Right atrium auricular region (tissue), 2 donors: Measurements from ENCODE around the gene ZNF691. TPM values are rescaled to one million over a fixed set of nuclear protein-coding genes. Genes with fewer than 3 reads are reported as not detected.

ENCODE experiments used
- DNase-seq: peaks from one replicate; pipeline ENCODE4 v3.0.0-alpha.2; 2019; ENCODE audit warnings: low spot score
- H3K27ac ChIP-seq, 2 donors: fragments of 200-600 bp; sonication (generic); 1 replicate in 1 of 2; 2 replicates in 1 of 2; pipeline ENCODE4 v1.5.1; 2016 to 2019
- H3K27me3 ChIP-seq, 2 donors: fragments of 200-600 bp; sonication (generic); one replicate each; pipeline versions ENCODE4 v1.5.1 to v1.6.0; 2017 to 2019
- H3K36me3 ChIP-seq: fragments of 200-600 bp; sonication (generic); one replicate; pipeline ENCODE4 v1.5.1; 2016
- H3K4me1 ChIP-seq, 2 donors: fragments of 200-600 bp; sonication (generic); one replicate each; pipeline versions ENCODE4 v1.5.1 to v1.6.0; 2017 to 2019
- H3K4me3 ChIP-seq, 2 donors: fragments of 200-600 bp; sonication (generic); 1 replicate in 1 of 2; 2 replicates in 1 of 2; pipeline ENCODE4 v1.5.1; 2017 to 2019; ENCODE audit warnings: mild to moderate bottlenecking in 1 of 2, moderate library complexity in 1 of 2
- H3K9me3 ChIP-seq, 2 donors: fragments of 200-600 bp; sonication (generic); one replicate each; pipeline ENCODE4 v1.5.1; 2019
- total RNA-seq, 2 donors: library from RNA; depleted of rRNA; stranded (reverse); fragments of >200 nt; gene quantifications; one replicate each; pipeline ENCODE4 v1.1.0, GENCODE V29; 2016
- TF ChIP-seq, protein P1 (sequence below), 2 donors: fragments of 200-600 bp; sonication (generic); IDR thresholded peaks; one replicate each; pipeline ENCODE4 v1.5.1; 2019; ENCODE audit warnings: antibody characterized with exemption in 2 of 2

Gene ZNF691, protein sequence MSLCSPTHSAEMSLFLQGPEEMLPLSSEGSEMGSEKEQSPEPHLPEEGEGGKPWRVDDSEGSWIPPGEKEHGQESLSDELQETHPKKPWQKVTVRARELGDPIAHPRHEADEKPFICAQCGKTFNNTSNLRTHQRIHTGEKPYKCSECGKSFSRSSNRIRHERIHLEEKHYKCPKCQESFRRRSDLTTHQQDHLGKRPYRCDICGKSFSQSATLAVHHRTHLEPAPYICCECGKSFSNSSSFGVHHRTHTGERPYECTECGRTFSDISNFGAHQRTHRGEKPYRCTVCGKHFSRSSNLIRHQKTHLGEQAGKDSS
- 10 to 100 TPM; 10.2 to 11.6 TPM for total RNA-seq

DNA sequence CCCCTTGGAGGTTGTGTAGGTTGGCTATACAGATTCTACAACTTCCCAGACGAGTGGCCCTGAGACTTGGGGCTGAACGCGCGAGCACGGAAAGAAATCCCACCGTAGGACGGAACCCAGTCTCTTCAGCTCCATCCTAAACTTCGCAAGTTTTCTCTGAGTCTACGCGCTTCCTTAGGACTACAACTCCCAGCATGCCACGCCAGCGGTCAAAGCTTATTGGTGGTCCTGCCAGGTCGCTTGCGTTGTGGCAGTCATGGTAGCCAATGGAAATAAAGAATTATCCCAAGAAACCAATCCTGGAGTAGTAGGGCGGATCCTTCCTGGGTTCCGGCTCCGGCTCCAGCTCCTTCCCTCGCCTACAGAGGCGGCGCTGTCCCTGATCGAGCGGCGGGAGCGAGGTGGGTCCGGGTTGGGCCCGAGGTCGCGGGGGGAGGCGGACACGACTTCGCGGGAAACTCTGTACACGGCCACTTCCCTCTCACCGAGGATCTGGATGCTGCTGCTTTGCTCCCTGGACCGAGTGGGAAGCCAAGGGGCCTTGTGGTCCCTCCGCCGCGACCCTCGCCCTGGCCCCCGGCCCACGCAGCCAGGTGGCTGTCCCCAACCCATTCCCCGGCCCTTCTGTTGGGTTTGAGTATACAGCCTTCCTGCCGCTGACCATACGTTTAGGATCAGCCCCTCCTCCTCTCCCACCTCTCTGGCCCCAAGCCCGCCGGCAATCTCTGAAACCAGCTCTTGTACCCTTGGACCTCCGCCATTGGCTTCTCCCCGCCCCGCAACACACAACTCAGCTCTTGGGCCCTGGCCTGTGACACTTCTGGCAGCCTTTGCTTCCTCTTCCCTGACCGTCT lies at the start of gene ZNF691:
Gene ZNF691 (plus strand): TSS at position 357 of the 854 bp plus-strand sequence. CDS start 3,046 bp downstream, outside the sequence.
- H3K27me3 ChIP-seq: no peaks in the 10 kb centered on the region
- peaks cover 15% of the 10 kb centered on the region for H3K36me3 ChIP-seq
- H3K27ac ChIP-seq: peak within 1 kb of the TSS; percentile 84 to 93
- TF ChIP-seq, protein P1, sequence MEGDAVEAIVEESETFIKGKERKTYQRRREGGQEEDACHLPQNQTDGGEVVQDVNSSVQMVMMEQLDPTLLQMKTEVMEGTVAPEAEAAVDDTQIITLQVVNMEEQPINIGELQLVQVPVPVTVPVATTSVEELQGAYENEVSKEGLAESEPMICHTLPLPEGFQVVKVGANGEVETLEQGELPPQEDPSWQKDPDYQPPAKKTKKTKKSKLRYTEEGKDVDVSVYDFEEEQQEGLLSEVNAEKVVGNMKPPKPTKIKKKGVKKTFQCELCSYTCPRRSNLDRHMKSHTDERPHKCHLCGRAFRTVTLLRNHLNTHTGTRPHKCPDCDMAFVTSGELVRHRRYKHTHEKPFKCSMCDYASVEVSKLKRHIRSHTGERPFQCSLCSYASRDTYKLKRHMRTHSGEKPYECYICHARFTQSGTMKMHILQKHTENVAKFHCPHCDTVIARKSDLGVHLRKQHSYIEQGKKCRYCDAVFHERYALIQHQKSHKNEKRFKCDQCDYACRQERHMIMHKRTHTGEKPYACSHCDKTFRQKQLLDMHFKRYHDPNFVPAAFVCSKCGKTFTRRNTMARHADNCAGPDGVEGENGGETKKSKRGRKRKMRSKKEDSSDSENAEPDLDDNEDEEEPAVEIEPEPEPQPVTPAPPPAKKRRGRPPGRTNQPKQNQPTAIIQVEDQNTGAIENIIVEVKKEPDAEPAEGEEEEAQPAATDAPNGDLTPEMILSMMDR (IDR thresholded peaks at IDR 0.05): peak; percentile 23 to 61
- peak within 1 kb of the TSS; percentile 93 to 97 for H3K4me3 ChIP-seq
- no peaks in the 10 kb centered on the region for H3K9me3 ChIP-seq
- H3K4me1 ChIP-seq: peaks cover 0 to 25% of the 10 kb centered on the region in 2 donors
- peak; percentile 98 for DNase-seq

DNA sequence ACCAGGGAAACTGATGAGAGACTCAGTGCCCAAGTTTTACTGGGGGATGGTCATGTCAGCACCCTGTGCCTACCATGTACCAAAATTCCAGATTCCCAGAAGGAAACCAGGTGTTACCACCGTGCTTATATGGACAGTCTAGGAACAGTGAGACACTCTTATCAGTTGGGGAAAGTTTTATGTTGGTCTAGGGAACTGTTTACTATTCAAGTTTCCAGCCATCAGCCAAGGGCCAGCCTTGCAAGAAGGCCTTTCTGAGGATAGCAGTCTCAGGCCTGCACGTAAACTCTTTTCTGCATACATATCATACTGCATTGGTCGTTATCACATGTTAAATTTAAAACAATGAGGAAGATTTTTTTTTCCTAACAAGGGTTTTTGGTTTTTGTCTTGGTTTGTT lies 49.0 kb upstream of the ZNF691 start:
- no peak overlapping the region for H3K4me3 ChIP-seq
- TF ChIP-seq, protein P1 (IDR thresholded peaks at IDR 0.05): no peak
- H3K27me3 ChIP-seq: no peaks in the 10 kb centered on the region
- DNase-seq: no peak
- H3K4me1 ChIP-seq: no peaks in the 10 kb centered on the region
- H3K36me3 ChIP-seq: no peaks in the 10 kb centered on the region
- no peaks in the 10 kb centered on the region for H3K9me3 ChIP-seq
- H3K27ac ChIP-seq: no peak overlapping the region

DNA sequence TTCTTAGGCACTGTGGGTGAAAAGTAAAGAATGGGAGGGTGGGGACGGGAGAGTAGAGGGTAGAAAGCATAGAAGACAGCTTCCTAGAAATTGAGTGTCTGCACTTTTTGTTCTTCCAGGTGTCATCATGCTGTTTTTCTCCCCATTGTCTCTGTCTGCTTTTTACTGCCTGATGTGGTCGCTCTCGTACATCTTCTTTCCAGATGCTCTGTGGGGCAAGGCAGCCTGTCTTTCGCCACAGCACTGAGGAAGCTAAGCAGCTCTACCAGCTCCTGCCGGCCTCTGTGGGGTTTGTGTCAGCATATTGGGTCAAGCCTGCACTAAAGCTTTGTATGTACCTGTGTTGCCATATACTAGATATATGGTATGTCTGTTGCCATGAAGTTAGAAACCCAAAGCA lies 48.4 kb upstream of the ZNF691 start:
- Histone ChIP-seq H3K27me3 (no peaks in the 10 kb centered on the region), H3K36me3 (no peaks in the 10 kb centered on the region), H3K27ac (no peak overlapping the region), H3K4me1 (no peaks in the 10 kb centered on the region), H3K9me3 (no peaks in the 10 kb centered on the region), H3K4me3 (no peak overlapping the region)
- no peak for DNase-seq
- TF ChIP-seq, protein P1 (IDR thresholded peaks at IDR 0.05): no peak

DNA sequence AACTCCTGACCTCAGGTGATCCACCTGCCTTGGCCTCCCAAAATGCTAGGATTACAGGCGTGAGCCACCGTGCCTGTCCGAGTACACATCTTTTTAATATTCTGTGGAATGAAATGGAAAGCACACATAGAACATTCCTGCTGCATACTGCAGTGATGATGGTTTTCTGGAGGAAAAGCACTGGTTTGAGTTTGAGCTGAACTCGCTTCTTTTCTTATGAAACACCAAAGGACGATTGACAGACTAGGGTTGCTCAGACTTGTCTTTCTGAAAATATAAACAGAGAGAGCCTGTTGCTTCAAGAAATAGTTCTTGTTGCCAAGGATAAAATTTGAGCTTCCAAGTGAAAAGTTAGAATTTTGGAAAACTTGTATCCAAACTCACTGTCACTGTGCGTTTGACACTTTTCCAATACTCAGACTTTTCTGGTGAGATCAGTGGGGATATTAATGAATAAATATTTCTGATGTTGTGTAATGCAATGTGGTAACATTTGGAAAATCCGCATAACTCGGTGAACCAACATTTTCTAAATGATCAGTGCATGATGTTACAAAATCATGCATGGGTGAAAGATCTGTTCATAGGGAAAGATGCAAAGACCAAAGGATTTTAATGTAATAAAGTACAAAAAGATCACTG lies 44.5 kb upstream of the ZNF691 start:
- H3K27me3 ChIP-seq: no peaks in the 10 kb centered on the region
- TF ChIP-seq, protein P1 (IDR thresholded peaks at IDR 0.05): no peak
- H3K9me3 ChIP-seq: no peaks in the 10 kb centered on the region
- H3K4me1 ChIP-seq: no peaks in the 10 kb centered on the region
- no peak for DNase-seq
- peaks cover 5% of the 10 kb centered on the region for H3K36me3 ChIP-seq
- H3K4me3 ChIP-seq: no peak overlapping the region
- no peak overlapping the region for H3K27ac ChIP-seq

DNA sequence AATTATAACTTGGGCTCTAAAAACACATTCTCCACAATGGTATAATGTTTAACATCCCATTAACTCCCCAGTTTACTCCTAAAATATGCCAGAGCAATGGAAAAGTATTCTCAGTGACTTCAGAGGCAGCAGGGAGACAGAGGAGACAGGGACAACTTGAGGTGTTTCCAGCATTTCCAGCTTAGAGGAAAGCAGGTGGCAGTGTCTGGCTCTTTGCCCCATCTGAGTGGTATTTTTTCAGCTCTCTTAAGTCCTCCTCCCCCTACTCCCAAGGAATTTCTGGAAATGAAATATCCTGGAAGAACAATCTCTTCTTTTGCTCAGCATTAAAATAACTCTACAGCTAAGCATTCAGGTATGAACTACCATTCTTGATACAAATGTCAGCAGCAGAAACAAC lies 40.2 kb upstream of the ZNF691 start:
- Histone ChIP-seq H3K36me3 (peaks cover 5% of the 10 kb centered on the region), H3K9me3 (no peaks in the 10 kb centered on the region), H3K27ac (no peak overlapping the region), H3K4me1 (no peaks in the 10 kb centered on the region), H3K27me3 (no peaks in the 10 kb centered on the region), H3K4me3 (no peak overlapping the region)
- TF ChIP-seq, protein P1 (IDR thresholded peaks at IDR 0.05): no peak
- no peak for DNase-seq
